Measurements from ENCODE around the gene FGF14. TPM values are rescaled to one million over a fixed set of nuclear protein-coding genes. Genes with fewer than 3 reads are reported as not detected.

FGF14 gene
- polyA plus RNA-seq, 6 donors from 2014 or later, result not detected

DNA sequence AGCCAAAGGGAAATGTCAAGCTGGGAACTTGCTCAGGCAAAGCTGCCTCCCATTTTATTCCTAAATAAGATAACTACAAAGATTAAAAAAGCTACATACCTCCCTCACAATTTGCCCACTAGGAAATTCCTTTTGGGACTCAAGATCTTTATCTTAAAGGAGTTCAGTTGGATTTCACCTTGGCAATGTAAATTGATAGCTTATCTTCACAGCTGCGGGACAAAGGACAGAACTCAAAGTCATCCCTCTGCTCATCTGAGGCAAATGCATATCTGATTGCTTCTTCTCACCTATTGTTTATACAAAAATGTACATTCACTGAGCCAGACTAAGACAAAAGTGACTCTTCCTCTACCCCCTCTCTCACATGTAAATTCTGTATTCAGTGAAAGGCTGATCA is 47.8 kb downstream of the FGF14 start:
- H3K27me3 Mint-ChIP-seq, result peaks cover 6 to 15% (median 10%) of the 10 kb centered on the region in 3 donors
- no peak for DNase-seq
- H3K9me3 Mint-ChIP-seq, result peaks cover 0 to 3% (median 0%) of the 10 kb centered on the region in 7 donors
- H3K4me1 Mint-ChIP-seq, result no peaks in the 10 kb centered on the region
- H3K36me3 Mint-ChIP-seq, result no peaks in the 10 kb centered on the region
- no peak overlapping the region for H3K4me3 Mint-ChIP-seq
- ATAC-seq (ENCODE audit: low read depth in 2 of 2), result no peak
- H3K27ac Mint-ChIP-seq, result no peak overlapping the region

GRCh38 chr13:102351521-102351920 is 50.3 kb downstream of the FGF14 start:
- no peak for DNase-seq
- Mint-ChIP-seq H3K4me1 (no peaks in the 10 kb centered on the region), H3K36me3 (no peaks in the 10 kb centered on the region), H3K27ac (peak overlapping the region in 1 of 6 donors; percentile 13), H3K9me3 (peaks cover 0 to 3% (median 0%) of the 10 kb centered on the region in 7 donors), H3K27me3 (peaks cover 4 to 15% (median 6%) of the 10 kb centered on the region in 3 donors), H3K4me3 (no peak overlapping the region)
- no peak for ATAC-seq (ENCODE audit: low read depth in 2 of 2)

DNA sequence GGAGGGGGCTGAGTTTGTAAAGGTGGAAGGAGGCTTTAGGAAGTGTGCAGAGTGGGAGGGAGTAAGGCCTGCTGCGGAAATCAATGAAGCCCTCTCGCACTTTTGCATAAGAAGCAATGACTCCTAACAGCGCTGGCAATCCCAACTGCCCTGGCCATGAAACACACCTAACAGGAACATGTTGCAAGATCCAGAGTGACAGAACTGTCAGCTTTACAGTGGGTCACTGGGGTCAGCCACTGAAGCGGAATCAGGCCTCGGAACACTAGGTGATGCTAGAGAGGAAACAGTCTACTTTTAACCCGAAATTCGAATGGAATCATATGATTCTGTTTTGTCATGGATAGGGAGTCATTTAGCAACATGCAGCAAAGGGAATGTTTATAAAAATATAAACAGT is 54.4 kb downstream of the FGF14 start:
- Mint-ChIP-seq H3K27me3 (peaks cover 0 to 8% (median 0%) of the 10 kb centered on the region in 3 donors), H3K27ac (no peak overlapping the region), H3K36me3 (no peaks in the 10 kb centered on the region), H3K4me3 (no peak overlapping the region), H3K9me3 (no peaks in the 10 kb centered on the region), H3K4me1 (no peaks in the 10 kb centered on the region)
- ATAC-seq (ENCODE audit: low read depth in 2 of 2), result no peak
- DNase-seq, result no peak

DNA sequence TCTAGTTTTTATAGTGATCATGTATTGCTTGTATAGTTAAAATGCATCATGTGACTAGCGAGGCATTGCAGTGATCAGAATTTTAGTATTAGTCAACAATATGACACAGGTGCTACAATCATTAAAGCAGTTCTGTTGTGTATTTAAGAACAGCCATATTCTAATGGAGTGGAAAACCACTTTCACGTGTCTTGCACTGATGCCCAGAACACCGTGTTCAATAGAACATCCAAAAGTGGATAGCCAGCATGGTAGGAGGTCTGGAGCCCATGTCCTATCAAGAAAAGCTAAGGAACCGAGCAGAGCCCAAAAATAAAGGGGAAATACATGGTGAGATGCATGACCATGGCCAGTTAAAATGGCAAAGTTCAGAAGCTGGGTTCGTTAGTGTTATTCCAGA is 55.1 kb downstream of the FGF14 start:
- Mint-ChIP-seq H3K27ac (no peak overlapping the region), H3K27me3 (peaks cover 0 to 8% (median 0%) of the 10 kb centered on the region in 3 donors), H3K9me3 (no peaks in the 10 kb centered on the region), H3K36me3 (no peaks in the 10 kb centered on the region), H3K4me3 (no peak overlapping the region), H3K4me1 (no peaks in the 10 kb centered on the region)
- no peak for ATAC-seq (ENCODE audit: low read depth in 2 of 2)
- DNase-seq, result no peak

DNA sequence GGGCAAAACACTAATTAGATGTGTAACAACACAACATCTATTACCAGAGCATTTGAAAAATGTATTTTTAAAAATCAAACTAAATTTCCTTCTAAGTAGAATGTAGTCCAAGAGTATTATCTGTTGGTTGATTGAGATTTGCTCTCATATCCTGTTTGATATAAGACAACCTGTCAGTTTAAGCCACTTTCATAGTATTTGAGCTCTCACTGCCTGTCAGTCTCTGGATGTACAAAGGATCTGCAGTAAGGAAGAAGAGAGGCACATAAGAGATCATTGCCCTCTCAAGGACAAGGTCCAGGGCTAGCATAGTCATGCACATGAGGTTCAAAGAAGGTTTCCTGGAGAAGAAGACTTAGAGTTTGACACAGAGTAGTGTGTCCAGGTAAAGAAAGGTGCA is 57.4 kb downstream of the FGF14 start:
- H3K27ac Mint-ChIP-seq, result no peak overlapping the region
- H3K4me3 Mint-ChIP-seq, result no peak overlapping the region
- DNase-seq (no peak), ATAC-seq (ENCODE audit: low read depth in 2 of 2) (no peak)
- H3K27me3 Mint-ChIP-seq, result peaks cover 0 to 4% (median 0%) of the 10 kb centered on the region in 3 donors
- no peaks in the 10 kb centered on the region for H3K4me1 Mint-ChIP-seq
- no peaks in the 10 kb centered on the region for H3K9me3 Mint-ChIP-seq
- no peaks in the 10 kb centered on the region for H3K36me3 Mint-ChIP-seq

DNA sequence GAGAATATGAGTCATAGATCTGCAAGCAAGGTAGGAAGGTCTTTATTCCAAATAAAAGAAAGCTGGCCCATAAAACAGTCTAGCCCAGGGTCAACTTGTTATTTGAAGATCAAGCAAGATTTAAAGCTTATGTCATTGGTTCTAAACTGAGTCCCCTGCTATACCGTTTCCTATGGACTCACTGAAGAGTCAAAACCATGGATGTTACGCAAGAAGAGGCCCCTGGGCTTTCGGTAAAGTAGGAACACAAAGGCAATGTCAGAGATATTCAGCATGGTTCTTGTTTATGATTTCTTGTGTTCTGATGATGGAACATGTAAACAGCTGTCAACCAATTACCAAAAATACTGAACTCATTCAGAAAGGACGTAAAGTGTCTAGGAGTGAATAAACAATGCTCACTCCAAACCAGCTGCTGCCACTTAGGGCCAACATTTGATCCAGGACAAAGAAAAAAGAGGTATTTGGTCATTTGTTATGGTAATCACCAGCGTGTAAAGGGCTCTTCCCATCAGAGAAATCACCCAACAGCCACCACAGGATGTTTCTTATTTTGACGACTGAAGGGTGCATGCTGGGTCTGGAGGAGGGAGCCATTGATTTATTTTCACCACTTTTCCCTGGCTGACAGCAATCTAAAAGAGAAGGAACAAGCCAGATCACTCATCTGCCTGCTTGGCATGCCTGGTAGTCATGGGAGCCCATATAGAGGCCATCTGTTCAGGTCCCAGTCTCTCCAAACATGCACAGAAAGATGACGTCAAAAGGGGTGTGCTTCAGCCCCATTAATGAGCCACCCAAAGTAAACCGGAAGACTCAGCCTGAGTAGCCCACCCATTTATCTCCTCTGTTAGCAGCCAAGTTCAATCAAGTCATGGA is 68.3 kb downstream of the FGF14 start:
- no peak overlapping the region for H3K4me3 Mint-ChIP-seq
- H3K27ac Mint-ChIP-seq, result no peak overlapping the region
- H3K27me3 Mint-ChIP-seq, result peaks cover 0 to 12% (median 7%) of the 10 kb centered on the region in 3 donors
- DNase-seq (no peak), ATAC-seq (ENCODE audit: low read depth in 2 of 2) (no peak)
- no peaks in the 10 kb centered on the region for H3K36me3 Mint-ChIP-seq
- H3K4me1 Mint-ChIP-seq, result no peaks in the 10 kb centered on the region
- peaks cover 0 to 10% (median 0%) of the 10 kb centered on the region in 7 donors for H3K9me3 Mint-ChIP-seq

GRCh38 chr13:102328909-102329308 is 72.9 kb downstream of the FGF14 start:
- Mint-ChIP-seq H3K36me3 (no peaks in the 10 kb centered on the region), H3K4me1 (no peaks in the 10 kb centered on the region), H3K27ac (no peak overlapping the region), H3K27me3 (peaks cover 0 to 5% (median 0%) of the 10 kb centered on the region in 3 donors), H3K4me3 (no peak overlapping the region), H3K9me3 (peaks cover 0 to 5% (median 2%) of the 10 kb centered on the region in 7 donors)
- DNase-seq (no peak), ATAC-seq (ENCODE audit: low read depth in 2 of 2) (no peak)

DNA sequence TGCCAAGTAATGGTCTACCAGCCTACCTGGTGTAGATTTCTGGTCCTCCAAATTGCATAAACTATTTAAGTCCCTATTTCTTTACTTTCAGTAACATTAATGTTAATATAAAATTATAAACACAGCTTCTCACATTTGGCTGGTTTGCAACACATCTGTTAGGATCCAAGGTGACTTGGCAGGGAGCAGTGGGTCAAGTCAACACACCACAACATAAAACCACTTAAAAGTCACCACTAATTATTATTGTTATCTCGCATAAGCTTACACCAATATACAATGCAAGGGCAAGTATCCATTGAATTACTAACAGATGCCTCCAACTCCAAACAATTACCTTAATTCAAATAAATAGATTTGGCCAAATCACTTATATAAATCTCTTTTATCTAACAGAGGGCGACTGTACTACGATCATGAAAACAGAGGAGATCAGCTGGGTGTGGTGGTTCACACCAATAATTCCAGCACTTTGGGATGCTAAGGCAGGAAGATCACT is 74.7 kb downstream of the FGF14 start:
- no peaks in the 10 kb centered on the region for H3K4me1 Mint-ChIP-seq
- ATAC-seq (ENCODE audit: low read depth in 2 of 2) (no peak), DNase-seq (no peak)
- H3K4me3 Mint-ChIP-seq, result no peak overlapping the region
- H3K36me3 Mint-ChIP-seq, result no peaks in the 10 kb centered on the region
- no peak overlapping the region for H3K27ac Mint-ChIP-seq
- H3K9me3 Mint-ChIP-seq, result peaks cover 0 to 5% (median 2%) of the 10 kb centered on the region in 7 donors
- H3K27me3 Mint-ChIP-seq, result peaks cover 0 to 5% (median 0%) of the 10 kb centered on the region in 3 donors

- no peaks in the 10 kb centered on the region for H3K4me1 Mint-ChIP-seq
- DNase-seq (no peak), ATAC-seq (ENCODE audit: low read depth in 2 of 2) (no peak)
- H3K9me3 Mint-ChIP-seq, result peaks cover 0 to 5% (median 2%) of the 10 kb centered on the region in 7 donors
- no peak overlapping the region for H3K27ac Mint-ChIP-seq
- no peaks in the 10 kb centered on the region for H3K36me3 Mint-ChIP-seq
- H3K4me3 Mint-ChIP-seq, result no peak overlapping the region
- H3K27me3 Mint-ChIP-seq, result peaks cover 0 to 4% (median 0%) of the 10 kb centered on the region in 3 donors
Observed at GRCh38 chr13:102326381-102327118, 75.3 kb downstream of the FGF14 start.

GRCh38 chr13:102325321-102325720 is 76.5 kb downstream of the FGF14 start:
- Mint-ChIP-seq H3K27ac (no peak overlapping the region), H3K4me1 (no peaks in the 10 kb centered on the region), H3K9me3 (peaks cover 0 to 5% (median 0%) of the 10 kb centered on the region in 7 donors), H3K4me3 (no peak overlapping the region), H3K36me3 (no peaks in the 10 kb centered on the region), H3K27me3 (no peaks in the 10 kb centered on the region)
- no peak for DNase-seq
- ATAC-seq (ENCODE audit: low read depth in 2 of 2), result no peak

GRCh38 chr13:102323505-102323904 is 78.3 kb downstream of the FGF14 start:
- no peaks in the 10 kb centered on the region for H3K27me3 Mint-ChIP-seq
- no peak overlapping the region for H3K4me3 Mint-ChIP-seq
- DNase-seq (no peak), ATAC-seq (ENCODE audit: low read depth in 2 of 2) (no peak)
- no peak overlapping the region for H3K27ac Mint-ChIP-seq
- H3K9me3 Mint-ChIP-seq, result peaks cover 0 to 2% (median 0%) of the 10 kb centered on the region in 7 donors
- H3K4me1 Mint-ChIP-seq, result no peaks in the 10 kb centered on the region
- no peaks in the 10 kb centered on the region for H3K36me3 Mint-ChIP-seq

- H3K4me3 Mint-ChIP-seq, result no peak overlapping the region
- no peaks in the 10 kb centered on the region for H3K36me3 Mint-ChIP-seq
- peaks cover 0 to 2% (median 0%) of the 10 kb centered on the region in 7 donors for H3K9me3 Mint-ChIP-seq
- H3K27ac Mint-ChIP-seq, result peak overlapping the region in 1 of 6 donors; percentile 66
- H3K4me1 Mint-ChIP-seq, result no peaks in the 10 kb centered on the region
- no peaks in the 10 kb centered on the region for H3K27me3 Mint-ChIP-seq
- no peak for DNase-seq
- ATAC-seq (ENCODE audit: low read depth in 2 of 2), result no peak
Observed at GRCh38 chr13:102323012-102323411, 78.8 kb downstream of the FGF14 start.

DNA sequence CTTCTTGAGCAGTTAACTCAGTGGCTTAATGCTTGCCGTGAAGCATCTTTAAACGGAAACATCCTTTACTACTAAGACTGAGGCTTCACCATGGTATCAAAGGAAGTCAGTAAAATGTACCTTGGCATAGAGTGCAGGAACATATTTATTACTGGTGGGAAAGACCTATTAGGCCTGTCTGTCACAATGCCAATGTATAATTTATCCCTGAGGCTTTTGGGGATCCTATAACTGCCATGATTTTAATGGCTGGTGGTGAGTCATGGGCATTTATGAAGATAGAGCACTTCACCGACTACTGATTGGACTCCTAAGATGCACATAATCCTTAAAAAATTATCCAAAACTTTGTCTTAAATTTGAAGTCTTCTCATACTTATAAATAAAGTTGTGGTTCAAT is 79.6 kb downstream of the FGF14 start:
- no peak overlapping the region for H3K27ac Mint-ChIP-seq
- ATAC-seq (ENCODE audit: low read depth in 2 of 2) (no peak), DNase-seq (no peak)
- no peaks in the 10 kb centered on the region for H3K4me1 Mint-ChIP-seq
- no peaks in the 10 kb centered on the region for H3K36me3 Mint-ChIP-seq
- no peak overlapping the region for H3K4me3 Mint-ChIP-seq
- peaks cover 0 to 2% (median 0%) of the 10 kb centered on the region in 7 donors for H3K9me3 Mint-ChIP-seq
- no peaks in the 10 kb centered on the region for H3K27me3 Mint-ChIP-seq

All from naive B cell (primary cell).